Heart left ventricle (tissue), 16 donors: ENCODE data around the gene MCCC2. TPM values are rescaled to one million over a fixed set of nuclear protein-coding genes. Genes with fewer than 3 reads are reported as not detected.

Experiments
- ATAC-seq, 4 donors: fragments of 200-7000 bp; cut with Tn5 transposase; one replicate each; pipeline ENCODE4 v1.9.1; 2020 to 2022; ENCODE audit warnings: moderate library complexity in 4 of 4, mild to moderate bottlenecking in 3 of 4, moderate number of reproducible peaks in 1 of 4
- DNase-seq, 5 donors: peaks; one replicate each; pipeline ENCODE4 v3.0.0-alpha.2; 2020
- H3K27ac ChIP-seq, 12 donors: fragments of 200-600 bp; sonication (generic) in 4 of 12; one replicate each; pipeline versions ENCODE4 v1.5.0 to v1.8.0; 2016 to 2022; ENCODE audit warnings: mild to moderate bottlenecking in 2 of 12
- H3K27me3 ChIP-seq, 9 donors: fragments of 200-600 bp; sonication (generic) in 2 of 9; one replicate each; pipeline versions ENCODE4 v1.5.1 to v1.8.0; 2016 to 2022; ENCODE audit warnings: mild to moderate bottlenecking in 3 of 9
- H3K36me3 ChIP-seq, 9 donors: fragments of 200-600 bp; sonication (generic) in 2 of 9; one replicate each; pipeline versions ENCODE4 v1.5.0 to v1.8.0; 2018 to 2022; ENCODE audit warnings: mild to moderate bottlenecking in 2 of 9
- H3K4me1 ChIP-seq, 12 donors: fragments of 200-600 bp; sonication (generic) in 4 of 12; one replicate each; pipeline versions ENCODE4 v1.5.0 to v1.8.0; 2016 to 2022; ENCODE audit warnings: mild to moderate bottlenecking in 3 of 12
- H3K4me3 ChIP-seq, 12 donors: fragments of 200-600 bp; sonication (generic) in 4 of 12; one replicate each; pipeline versions ENCODE4 v1.5.0 to v1.8.0; 2017 to 2022; ENCODE audit warnings: mild to moderate bottlenecking in 9 of 12, moderate library complexity in 4 of 12
- H3K9me3 ChIP-seq, 12 donors: fragments of 200-600 bp; sonication (generic) in 4 of 12; one replicate each; pipeline versions ENCODE4 v1.5.0 to v1.8.0; 2016 to 2022; ENCODE audit warnings: mild to moderate bottlenecking in 1 of 12
- POLR2A ChIP-seq, 2 donors: fragments of 450-650 bp; IDR thresholded peaks; one replicate each; pipeline ENCODE4 v1.6.1; 2017; ENCODE audit warnings: antibody characterized with exemption in 2 of 2, mild to moderate bottlenecking in 2 of 2, moderate library complexity in 2 of 2
- WGBS, 4 donors: extraction: QIAGEN DNeasy Blood & Tissue Kit in 2 of 4; methylation state at CpG; one replicate each; pipeline versions ENCODE4 v1.1.5 to v1.1.7; 2013 to 2018; 5-methylcytosine and 5-hydroxymethylcytosine counted together
- intact Hi-C, 10 donors: fragments of 100-400 bp; cut with DNase I; formaldehyde crosslinking; loops; one replicate each; pipeline versions ENCODE4 v1.11.1 to v1.14.2; 2022
- polyA plus RNA-seq, 2 donors: library from polyadenylated mRNA; stranded (reverse); fragments of 200-250 nt; gene quantifications; one replicate each; pipeline ENCODE4 v1.2.3, GENCODE V29; 2013
- total RNA-seq, 9 donors: library from RNA; depleted of rRNA in 2 of 9; stranded (reverse); fragments of >200 nt in 2 of 9; fragmentation: NEBNext Ultra II Directional in 3 of 9; extraction: Animal tissue kit (Norgen Biotek cat#: 25700) in 3 of 9; gene quantifications; one replicate each; pipeline versions ENCODE4 v1.1.0 to v1.2.4, GENCODE V29; 2016 to 2023
- TF ChIP-seq, protein P1 (sequence below), 12 donors: fragments of 200-600 bp; sonication (generic) in 4 of 12; IDR thresholded peaks; one replicate each; pipeline versions ENCODE4 v1.5.0 to v1.8.0; 2018 to 2022; ENCODE audit warnings: antibody characterized with exemption in 12 of 12, mild to moderate bottlenecking in 5 of 12
- donor health status: ischemic (EF 13 %, LVEDD 7.1; RV severe dilation, severe dysfunction).
- donor health status: healthy with polysubstance abuse.
- donor health status: DM: no; HTN: yes; CAD: no.
- donor health status: DM: no; HTN: no; CAD: no.
- donor health status: ischemic (EF 25% LVEDD 6.9; RV normal size, moderate dysfunction).
- donor health status: ischemic (EF 25% LVEDD 5.7; RV mildly dilated, moderate dysfunction).
- donor health status: healthy.
- donor health status: DM: yes; HTN: yes; CAD: no.
- donor health status: ischemic (EF 35%, LVEDD 5.7; RV mildly dilated, moderate dysfunction).
- donor health status: nonischemic (EF 11% LVEDD 7.7; RV severe dilation, severe dysfunction).
- donor health status: DM: yes; HTN: yes; CAD: no.
- donor health status: PGD.
- donor health status: ischemic (EF 29% LVEDD 5.4; RV normal size, mild dysfunction).
- donor health status: nonischemic (EF 23%, LVEDD 6.1; RV moderate dilation, normal function).

The MCCC2 gene
- total and polyA plus RNA-seq, 11 donors, result 74.3 to 153 (median 97.5) TPM

GRCh38 chr5:71703941-71704340 is 116.8 kb downstream of the MCCC2 start:
- Histone ChIP-seq H3K4me3 (no peak overlapping the region), H3K9me3 (no peaks in the 10 kb centered on the region), H3K36me3 (no peaks in the 10 kb centered on the region), H3K27me3 (peaks cover 0 to 26% (median 0%) of the 10 kb centered on the region in 9 donors), H3K27ac (no peak overlapping the region), H3K4me1 (no peaks in the 10 kb centered on the region)
- WGBS, 4 donors, result 26 to 40% (median 33%) methylated on average over 4 of the region's 4 CpGs
- no peak for DNase-seq
- intact Hi-C loops, result no loop called here
- TF ChIP-seq POLR2A (IDR thresholded peaks at IDR 0.05), result no peak
- TF ChIP-seq, protein P1, sequence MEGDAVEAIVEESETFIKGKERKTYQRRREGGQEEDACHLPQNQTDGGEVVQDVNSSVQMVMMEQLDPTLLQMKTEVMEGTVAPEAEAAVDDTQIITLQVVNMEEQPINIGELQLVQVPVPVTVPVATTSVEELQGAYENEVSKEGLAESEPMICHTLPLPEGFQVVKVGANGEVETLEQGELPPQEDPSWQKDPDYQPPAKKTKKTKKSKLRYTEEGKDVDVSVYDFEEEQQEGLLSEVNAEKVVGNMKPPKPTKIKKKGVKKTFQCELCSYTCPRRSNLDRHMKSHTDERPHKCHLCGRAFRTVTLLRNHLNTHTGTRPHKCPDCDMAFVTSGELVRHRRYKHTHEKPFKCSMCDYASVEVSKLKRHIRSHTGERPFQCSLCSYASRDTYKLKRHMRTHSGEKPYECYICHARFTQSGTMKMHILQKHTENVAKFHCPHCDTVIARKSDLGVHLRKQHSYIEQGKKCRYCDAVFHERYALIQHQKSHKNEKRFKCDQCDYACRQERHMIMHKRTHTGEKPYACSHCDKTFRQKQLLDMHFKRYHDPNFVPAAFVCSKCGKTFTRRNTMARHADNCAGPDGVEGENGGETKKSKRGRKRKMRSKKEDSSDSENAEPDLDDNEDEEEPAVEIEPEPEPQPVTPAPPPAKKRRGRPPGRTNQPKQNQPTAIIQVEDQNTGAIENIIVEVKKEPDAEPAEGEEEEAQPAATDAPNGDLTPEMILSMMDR (IDR thresholded peaks at IDR 0.05), result no peak
- no peak for ATAC-seq

DNA sequence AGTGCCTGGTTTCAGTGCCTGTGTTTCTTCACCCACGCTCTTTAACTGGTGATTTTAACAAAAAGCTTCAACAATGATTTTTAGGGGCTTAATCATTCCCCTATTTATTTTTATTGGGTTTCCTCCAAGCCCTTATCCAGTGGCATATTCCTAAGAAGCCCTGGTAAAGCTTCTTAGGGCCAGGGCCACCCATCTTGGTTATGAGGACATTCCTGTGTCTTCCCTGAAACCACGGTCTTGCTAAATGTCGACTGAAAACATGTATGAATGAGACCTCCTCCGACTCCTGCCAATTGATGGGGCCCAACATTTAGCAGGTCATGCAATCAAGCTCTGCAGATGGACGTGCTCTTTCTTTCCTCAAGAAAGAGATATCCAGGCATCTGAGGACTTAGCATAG is 118.3 kb downstream of the MCCC2 start:
- no peak overlapping the region for H3K4me3 ChIP-seq
- no peaks in the 10 kb centered on the region for H3K9me3 ChIP-seq
- ATAC-seq, result no peak
- TF ChIP-seq, protein P1 (IDR thresholded peaks at IDR 0.05), result no peak
- TF ChIP-seq POLR2A (IDR thresholded peaks at IDR 0.05), result no peak
- no peaks in the 10 kb centered on the region for H3K36me3 ChIP-seq
- peaks cover 0 to 31% (median 0%) of the 10 kb centered on the region in 9 donors for H3K27me3 ChIP-seq
- DNase-seq, result no peak
- intact Hi-C loops, result no loop called here
- WGBS, 4 donors, result 73 to 79% (median 77%) methylated on average over 5 of the region's 5 CpGs
- no peaks in the 10 kb centered on the region for H3K4me1 ChIP-seq
- no peak overlapping the region for H3K27ac ChIP-seq

DNA sequence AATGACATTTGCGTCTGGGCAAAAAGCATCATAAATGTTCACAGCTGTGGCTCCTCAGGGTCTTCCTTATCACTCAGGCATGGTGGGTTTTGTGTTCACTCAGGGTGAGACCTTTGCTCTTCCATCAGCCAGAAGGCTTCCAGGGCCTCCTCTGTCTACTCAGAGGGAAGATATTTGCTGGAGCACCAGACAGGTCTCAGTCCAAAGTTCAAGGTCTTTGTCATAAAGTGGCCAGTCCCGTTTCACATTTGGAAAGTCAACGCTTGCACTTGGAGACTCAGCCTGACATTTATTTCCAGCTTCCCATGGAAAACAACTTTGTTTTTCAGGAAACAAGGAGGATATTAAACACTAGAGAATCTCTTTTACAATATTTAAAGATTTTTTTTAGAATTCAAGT is 119.8 kb downstream of the MCCC2 start:
- WGBS, 4 donors, result 64 to 80% (median 78%) methylated on average over 3 of the region's 3 CpGs
- no peaks in the 10 kb centered on the region for H3K9me3 ChIP-seq
- H3K36me3 ChIP-seq, result no peaks in the 10 kb centered on the region
- no peak overlapping the region for H3K27ac ChIP-seq
- H3K4me1 ChIP-seq, result no peaks in the 10 kb centered on the region
- intact Hi-C loops, result no loop called here
- no peak overlapping the region for H3K4me3 ChIP-seq
- no peak for DNase-seq
- TF ChIP-seq, protein P1 (IDR thresholded peaks at IDR 0.05), result no peak
- TF ChIP-seq POLR2A (IDR thresholded peaks at IDR 0.05), result no peak
- ATAC-seq, result no peak
- H3K27me3 ChIP-seq, result peaks cover 0 to 31% (median 0%) of the 10 kb centered on the region in 9 donors

Other genes with a start within 250 kb of the MCCC2 start
- gene BDP1, start 131.7 kb upstream of the MCCC2 start, total RNA-seq, result 10 to 100 TPM; 14.9 to 18.3 (median 17.6) TPM
- gene BDP1, start 131.7 kb upstream of the MCCC2 start, polyA plus RNA-seq, result 10 to 100 TPM in 1 of 2 donors, 1 to 10 TPM in 1; 9.9 to 13.9 TPM
- not detected for gene CARTPT, start 131.9 kb downstream of the MCCC2 start, total RNA-seq
- not detected for gene CARTPT, start 131.9 kb downstream of the MCCC2 start, polyA plus RNA-seq